Measurements from ENCODE around the gene TMEM19.

Gene TMEM19

DNA sequence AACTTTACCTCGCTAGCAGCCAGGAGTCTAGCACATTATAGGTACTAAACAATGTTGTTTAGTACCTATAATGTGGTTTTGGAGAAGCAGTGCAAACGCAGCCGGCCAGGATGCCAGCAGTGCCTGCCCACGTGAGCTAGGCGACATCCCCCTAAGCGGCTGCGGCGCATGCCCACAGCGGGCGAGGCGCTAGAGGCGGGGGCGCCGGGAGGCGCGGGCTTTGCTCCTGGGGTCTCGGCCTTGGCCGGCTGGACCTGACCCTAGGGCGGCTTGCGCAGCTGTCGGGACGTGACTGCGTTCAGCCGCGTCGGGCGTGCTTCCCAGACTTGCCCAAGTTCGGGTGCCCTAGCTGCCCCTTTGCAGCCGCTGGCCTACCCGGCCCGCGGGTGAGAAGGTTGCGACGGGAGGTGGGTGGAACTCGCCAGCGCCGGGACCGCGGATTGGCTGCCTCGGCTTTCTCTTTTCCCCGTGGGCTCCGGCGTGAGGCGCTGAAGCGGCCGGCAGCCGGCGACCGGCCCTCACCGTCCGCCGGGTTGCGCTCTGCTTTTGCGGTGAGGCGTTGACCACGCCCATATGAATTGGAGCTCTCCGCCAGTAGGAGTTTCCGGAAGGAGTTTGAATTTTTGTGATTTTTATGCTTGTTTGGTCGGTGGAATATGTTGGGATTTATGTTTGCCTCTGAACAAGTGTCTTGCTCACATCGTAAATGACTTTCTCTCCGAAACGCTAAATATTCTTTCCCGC, at the start of gene TMEM19:
Gene TMEM19, plus strand, starts transcription at position 169 of the 744 bp plus-strand sequence. CDS start 599 bp downstream, outside the sequence.
- peak; percentile 94 for DNase-seq

DNA sequence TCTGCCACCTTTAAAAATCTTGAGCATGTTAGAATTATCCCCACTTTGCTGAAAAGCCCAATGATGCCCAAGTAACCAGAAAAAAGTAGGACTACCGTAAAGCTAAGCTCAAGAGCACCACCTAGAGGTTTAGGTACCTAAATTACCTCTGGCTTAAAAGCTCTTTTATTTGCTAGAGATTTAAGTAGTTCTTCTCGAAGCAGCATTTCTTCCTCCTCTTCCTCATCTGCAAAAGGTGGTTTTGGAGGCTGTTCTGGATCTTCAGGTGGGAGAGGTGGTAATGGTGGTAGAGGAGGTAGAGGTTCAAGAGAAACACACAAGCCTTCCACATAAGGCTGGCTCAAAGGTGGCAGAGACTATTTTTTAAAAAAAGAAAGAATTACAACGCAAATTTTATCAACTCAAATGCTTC, 49.2 kb upstream of the TMEM19 start:
- peak; percentile 95 for DNase-seq

DNA sequence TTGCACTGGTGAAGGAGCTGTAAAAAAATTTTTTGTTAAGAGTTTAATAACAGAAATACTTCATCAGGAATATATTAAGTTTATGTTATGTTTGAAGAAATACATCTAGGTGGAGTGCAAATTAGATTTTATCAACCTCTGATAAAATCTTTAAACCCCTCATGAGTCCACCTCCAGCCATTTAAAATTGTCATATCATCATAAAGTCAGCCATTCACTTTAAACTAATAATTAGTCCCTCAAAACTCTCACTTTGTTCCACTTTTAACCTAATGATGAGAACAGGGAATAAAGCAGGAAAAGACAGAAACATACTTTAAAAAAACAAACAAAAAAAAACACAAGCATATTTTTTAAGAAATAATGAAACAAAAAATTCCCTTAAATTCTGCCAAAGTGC, 47.4 kb upstream of the TMEM19 start:
- no peak for DNase-seq

DNA sequence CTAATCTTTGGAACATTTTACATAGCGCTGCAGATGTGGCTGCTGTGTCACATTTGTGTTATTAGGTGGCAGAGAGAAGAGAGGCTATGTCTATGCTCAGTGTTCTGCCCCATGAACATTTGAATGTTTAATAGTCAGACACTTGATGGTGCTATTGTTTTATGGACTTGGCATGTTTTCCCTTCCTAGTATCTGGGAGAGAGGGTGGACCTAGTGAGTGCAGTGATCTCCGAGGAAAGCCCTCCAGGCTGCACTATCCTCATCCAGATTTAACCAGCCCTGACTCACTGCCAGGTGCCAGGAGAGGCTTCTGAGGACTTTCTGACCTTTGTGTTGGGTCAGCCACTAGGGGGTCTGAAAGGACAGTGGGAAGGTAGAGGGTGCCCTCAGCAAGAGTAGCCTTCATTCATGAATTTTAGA, 46.5 kb upstream of the TMEM19 start:
- DNase-seq: peak; percentile 49

DNA sequence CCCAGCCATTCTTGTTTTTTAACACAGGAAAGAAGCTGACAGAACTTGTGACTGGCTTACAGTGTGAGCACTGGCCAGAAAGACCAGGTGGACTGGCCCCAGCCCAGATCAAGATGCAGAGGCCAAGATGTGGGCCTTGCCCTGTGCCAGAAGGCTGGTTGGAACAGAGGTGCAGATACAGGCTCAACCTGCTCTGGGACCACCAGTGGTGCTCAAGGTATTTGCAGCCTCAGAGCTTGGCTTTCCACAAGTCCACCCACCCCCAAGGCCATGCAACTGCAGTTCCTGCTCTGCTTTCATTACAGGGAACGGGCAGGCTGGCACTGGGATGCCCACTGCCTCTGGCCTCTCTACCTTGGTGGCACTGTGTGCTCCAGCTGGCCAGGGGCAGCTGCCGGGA, 45.6 kb upstream of the TMEM19 start:
- no peak for DNase-seq

DNA sequence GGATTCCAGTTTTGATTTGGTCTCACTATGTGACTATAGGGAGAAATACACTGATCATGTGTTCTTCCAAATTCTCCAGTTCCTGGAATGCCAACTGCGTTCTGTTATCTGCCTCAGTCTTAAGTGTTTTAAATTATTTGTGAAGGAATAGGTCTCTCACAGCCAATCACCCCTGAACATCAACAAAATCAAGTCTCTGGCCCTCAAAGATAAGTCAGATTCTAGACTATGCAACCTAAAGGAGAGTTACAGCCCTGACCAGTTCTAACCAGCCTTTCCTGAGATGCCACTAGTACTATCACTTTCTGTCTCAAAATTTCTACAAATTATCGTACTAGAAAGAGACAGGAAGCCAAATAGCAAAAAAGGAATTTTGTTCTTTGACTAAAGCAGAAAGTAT, 44.5 kb upstream of the TMEM19 start:
- DNase-seq: peak; percentile 65

DNA sequence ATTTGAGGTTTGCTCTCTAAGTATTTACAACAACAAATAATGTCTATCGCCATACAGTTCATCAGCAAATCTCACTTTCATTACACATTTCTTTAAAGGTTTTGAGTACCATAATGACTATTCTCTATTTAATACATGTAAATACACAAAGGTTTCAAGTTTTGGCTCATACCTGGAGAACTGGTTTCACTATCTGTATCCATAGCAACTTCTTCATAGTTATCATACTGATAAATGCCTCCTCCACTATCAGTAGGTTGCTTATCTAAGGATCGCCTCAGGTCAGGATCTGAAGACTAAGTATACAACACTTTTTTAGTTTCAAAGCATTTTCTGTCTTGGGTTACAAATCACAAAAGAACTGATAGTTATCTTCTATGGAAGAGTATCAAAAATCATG, 43.6 kb upstream of the TMEM19 start:
- DNase-seq: no peak

DNA sequence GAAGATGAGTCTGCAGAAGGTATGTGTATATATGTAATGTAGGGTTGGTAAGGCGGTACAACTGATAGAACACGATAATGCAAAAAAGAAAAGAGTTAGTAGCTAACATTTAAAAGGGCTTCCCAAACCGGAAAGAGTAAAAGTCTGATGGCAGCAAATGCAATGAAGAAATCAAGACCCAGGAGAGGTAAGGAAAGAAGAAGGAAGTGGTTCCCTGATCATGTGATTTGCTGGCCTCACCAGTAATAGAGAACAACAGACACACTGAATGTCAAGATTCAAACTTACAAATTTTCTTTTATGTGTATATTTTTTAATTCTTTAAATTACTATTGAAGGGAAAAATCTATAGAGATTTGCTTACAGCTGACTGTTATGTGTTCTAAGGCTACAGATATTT, 40.6 kb upstream of the TMEM19 start:
- peak; percentile 40 for DNase-seq

DNA sequence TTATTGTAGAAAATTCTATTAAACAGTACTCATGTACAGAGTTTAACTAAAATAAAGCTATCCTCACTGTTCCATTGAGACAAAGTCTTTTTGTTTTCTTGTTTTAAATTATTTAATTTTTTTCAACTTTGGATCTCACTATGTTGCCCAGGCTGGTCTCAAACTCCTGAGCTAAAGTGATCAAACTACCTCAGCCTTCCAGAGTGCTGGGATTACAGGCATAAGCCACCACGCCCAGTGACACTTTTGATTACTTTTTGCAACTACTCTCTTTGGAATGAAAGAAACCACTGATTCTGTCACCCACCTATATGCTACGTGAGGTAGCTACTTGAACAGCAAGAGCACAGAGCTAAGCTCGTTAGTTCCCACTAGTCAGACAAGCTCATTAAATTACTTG, 39.4 kb upstream of the TMEM19 start:
- DNase-seq: no peak

DNA sequence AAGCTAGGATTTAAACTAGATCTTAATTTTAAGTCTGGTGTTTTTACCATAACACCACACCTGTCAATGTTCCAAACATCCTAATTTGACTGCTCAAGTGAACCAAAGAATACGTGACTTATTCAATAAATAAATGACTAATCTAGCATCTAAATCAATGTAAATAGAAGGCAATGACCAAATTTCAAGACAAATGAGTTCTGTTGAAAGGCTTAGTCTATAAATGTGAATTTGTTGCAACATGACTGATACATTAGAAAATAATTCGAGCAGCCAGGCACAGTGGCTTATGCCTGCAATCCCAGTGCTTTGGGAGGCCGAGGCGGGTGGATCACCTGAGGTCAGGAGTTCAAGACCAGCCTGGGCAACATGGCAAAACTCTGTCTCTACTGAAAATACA, 37.3 kb upstream of the TMEM19 start:
- DNase-seq: no peak

DNA sequence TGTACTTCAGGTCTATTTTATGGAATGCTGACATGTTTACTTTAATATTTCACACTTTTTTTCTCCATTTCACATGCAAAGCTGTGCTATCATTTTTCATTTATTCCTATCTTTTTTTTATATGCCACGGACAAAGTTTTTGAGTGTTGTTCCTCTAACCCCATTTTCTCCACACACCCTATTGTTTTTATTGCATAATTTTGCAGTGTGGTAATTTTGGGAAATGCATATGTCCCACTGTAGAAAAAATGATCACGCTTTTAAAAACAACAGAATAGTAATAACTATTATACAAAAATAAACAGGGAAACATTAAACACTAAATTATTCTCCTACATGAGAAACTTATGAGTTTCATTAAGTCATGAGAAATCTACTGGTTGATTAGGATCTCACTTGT, 36.5 kb upstream of the TMEM19 start:
- DNase-seq: no peak

DNA sequence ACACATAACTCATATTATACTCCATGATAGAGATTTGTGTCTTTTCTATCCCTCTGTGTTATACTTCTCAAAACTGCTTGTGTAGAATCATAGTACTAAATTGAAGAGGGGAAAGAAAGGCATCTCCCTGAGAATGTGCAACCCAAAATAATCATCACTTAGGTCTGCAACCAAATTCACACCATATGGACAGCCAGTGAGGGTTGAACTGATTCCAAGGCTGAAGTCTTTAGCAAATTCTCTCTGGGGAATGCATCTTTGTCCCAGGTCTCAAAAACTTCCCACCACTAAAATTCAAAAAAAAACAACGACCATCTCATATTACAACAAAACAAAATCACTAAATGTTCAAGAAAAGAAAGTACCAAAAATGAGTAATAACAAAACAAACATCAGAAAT, 33.2 kb upstream of the TMEM19 start:
- DNase-seq: no peak

DNA sequence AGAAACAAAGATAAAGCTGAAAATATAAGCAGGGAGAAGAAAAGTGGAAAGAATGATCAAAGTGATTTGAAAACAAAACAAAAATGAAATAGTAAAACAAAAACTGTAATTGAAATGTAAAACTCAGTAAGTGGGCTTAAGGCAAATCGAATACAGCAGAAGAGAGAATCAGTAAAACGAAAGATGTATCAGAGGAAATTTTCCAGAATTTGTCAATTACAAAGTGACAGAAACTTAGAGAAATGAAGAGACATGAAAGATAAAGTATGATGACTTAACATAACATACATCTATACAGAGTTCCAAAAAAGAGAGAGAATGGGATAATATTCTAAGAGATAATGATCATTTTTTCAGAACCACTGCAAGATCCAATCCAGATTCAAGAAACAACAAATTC, 32.7 kb upstream of the TMEM19 start:
- DNase-seq: no peak

DNA sequence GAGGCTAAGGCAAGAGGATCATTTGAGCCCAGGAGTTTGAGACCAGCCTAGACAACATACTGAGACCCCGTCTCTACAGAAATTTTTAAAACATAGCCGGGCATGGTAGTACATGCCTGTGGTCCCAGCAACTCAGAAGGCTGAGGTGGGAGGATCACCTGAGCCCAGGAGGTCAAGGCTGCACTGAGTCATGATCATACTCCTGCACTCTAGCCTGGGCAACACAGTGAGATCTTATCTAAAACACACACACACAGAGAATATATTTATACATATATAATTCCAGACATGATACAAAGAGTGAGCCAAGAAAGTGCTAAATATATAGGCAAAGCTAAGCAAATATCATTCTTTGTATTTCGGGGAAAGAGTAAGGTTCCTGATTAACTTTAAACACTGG, 31.7 kb upstream of the TMEM19 start:
- no peak for DNase-seq

DNA sequence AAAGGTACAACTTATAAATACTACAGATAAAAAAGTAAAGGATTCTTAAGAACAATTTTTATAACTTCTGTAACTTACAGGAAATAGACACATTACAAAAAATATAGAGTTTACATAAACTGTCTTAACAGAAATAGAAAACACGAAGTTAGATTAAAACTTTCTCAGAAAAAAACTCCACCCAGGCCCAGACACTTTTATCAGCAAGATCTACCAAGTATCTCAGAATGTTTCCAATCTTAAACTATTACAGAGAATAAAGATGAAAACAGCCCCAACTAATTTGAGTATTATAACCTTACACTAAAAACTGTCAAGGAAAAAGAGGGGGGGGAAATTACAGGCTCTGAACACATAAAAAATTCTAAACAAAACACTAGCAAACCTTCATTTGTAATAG, 30.4 kb upstream of the TMEM19 start:
- no peak for DNase-seq

DNA sequence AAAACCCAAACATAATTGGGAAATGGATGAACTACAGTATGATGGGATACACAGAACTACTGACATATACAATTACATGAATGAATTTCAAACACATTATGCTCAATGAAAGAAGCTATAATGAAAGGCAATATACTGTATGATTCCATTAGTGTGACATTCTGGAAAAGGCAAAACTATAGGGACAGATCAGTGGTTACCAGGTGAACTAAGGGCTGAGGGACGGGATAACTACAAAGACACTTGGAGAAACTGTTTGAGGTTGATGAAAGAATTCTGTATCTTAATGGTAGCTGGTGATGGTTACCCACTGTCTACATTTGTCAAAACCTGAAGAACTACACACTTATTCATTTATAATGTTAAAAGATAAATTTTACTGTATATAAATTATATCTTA, 30.0 kb upstream of the TMEM19 start:
- DNase-seq: no peak

DNA sequence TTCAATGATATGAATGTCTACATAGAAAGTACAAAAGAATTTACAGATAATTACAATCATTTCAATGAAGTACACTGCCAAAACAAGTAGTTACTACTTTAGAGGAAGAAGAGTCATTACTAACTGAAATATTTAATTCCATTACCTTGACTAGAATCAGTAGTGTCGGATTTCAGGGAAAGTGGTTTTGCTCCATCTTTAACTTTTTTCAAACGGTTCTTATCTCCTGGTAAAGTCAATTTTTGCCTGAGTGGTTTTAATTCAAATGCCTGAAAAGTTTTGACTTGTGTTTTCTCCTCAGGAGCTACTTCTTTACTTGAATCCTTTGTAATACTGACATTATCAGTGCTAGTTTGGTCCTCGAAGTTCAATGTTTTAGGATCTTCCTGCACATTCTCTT, 29.1 kb upstream of the TMEM19 start:
- no peak for DNase-seq

DNA sequence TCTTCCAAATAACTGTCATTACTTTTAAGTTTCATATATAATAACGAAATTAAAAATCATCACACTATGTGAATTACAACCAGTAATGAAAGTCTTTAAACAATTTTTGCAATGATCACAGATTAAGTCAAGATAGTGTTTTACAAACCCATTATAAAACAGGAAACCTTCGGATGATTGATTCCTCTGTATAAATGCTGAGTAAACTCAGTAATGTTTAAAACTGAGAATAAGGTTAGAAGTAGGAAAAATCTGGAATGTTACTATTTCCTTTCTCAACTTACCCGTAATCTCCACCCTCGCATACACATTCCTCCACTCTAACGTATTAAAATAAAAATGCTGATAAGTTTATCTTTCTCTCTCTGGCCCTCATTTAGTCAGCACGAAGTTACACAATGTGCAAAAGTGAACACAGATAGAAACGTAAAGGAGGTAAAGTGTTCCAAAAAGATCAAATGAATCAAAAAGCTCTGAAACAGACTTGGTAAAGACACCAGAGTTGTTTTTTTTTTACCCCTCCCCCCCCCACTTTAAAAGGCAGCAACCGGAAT, 23.8 kb upstream of the TMEM19 start:
- peak; percentile 73 for DNase-seq

DNA sequence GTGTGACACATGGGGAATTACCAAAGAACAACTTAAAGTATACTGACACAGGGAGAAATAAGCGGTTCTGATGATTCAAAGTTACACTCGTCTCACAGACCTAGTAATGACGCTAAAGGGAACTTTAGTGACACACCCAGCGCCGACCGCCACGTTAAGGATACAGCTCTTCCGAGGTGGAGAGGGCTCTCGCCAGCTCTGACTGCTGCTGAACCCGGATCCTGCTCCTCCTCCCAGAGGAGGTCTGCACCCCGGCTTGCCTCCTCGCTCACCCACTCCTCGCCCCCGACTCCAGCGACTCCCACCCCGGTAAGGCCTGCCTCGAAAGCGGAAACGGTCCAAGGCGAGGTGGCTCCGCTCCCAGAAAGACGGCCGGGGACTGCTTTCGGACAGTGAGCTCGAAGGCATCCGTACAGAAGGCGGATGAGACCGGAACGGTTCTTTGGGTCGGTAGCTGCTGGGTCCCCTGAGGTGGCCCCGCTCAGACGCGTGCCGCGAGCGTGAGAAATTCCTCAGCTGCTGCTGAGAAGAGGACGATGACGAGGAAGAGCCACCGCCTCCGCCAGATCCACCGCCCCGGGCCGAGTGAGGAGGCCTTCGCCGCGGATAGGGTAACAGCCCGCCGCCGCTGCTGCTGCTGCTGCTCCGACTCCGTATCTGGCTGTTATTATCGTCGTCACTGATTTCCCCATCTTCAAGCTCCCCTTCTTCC, 22.9 kb upstream of the TMEM19 start:
- peak; percentile 83 for DNase-seq

DNA sequence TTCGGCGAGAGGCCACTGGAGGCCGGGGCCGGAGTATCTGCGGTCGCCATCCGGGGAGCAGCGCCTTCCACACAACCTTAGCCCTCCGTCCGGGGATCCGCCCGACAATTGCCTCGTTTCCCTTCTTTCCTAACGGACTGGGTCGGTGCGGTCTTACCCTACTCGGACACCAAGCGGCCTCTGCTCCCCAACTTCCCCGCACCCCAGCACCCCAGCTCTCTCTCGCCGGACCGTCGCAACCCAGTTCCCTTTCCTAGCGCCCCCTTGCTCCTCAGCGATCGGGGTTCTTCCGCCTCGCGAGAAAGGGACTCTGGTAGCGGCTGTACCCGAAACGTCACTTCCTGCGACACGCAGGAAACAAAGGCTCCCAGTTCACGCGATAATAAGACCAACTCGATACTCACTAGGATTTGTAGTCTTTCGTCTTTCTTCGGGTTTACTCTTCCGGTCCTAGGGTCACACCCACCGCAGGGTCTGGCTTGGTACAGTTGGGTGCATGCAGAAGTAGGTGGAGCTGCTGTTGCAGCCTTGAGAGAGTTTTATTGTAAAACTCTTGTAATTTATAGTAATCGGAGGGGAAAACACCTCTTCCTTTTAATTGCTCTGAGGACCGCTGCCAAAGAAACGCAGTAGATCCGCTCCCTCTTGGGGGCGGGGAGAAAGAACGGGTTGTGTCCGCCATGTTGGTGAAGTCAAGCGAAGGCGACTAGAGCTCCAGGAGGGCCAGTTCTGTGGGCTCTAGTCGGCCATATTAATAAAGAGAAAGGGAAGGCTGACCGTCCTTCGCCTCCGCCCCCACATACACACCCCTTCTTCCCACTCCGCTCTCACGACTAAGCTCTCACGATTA, 22.1 kb upstream of the TMEM19 start, which contains the start of the genes THAP2 and ZFC3H1:
Gene THAP2, plus strand, starts transcription at position 741 of the 850 bp plus-strand sequence. CDS start 209 bp downstream, outside the sequence.
Gene ZFC3H1, minus strand, starts transcription at position 288 of the 850 bp plus-strand sequence. Its CDS starts 238 bp downstream, at position 50.
- DNase-seq: peak; percentile 100

DNA sequence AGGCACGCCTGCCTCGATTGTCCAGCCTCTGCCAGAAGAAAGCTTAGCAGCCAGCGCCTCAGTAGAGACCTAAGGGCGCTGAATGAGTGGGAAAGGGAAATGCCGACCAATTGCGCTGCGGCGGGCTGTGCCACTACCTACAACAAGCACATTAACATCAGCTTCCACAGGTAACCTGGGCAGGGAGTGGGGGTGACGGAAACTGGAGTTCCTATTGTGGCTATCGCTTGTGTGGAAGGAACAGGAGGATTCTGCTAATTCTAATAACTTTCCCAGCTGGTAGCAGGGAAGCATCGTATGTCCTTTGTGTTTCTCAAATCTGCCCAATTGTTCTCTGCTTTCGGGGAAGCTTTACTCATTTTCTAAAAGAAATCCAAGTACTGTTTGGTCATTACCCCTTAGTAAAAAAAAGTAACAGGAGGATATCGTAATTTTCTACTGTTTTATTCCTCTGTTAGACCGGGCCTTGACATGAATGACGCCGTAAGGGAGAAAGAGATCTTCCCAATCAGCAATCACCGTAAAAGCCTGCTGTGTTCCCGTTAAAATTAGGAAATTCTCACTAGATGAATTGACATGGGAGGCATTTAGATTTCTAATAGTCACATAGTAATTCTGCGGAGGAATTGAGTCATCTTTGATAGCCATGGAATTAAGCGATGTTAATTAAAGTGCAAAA, 21.3 kb upstream of the TMEM19 start:
- peak; percentile 36 for DNase-seq

DNA sequence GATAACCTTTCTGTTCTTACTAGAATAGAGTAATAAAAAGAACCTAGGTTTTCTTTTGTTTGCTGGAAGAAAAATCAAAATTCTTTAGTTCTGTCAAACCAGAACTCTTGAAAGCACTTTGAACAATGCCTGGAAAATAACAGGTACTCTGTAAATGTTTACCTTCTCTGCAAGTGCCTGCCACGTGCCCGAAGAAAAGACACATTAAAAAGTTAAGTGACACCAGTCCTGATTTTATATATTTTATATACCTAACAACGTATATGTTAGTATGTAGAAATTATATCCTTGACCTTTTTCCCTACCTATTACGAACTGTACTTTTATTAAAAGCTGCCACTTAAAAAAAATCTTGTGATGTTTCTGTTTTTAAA, 20.8 kb upstream of the TMEM19 start:
- DNase-seq: peak; percentile 27

Data from hematopoietic multipotent progenitor cell treated with erythropoietin and hydrocortisone succinate and interleukin-3 and kit ligand, for 6 days (in vitro differentiated cells).